Right lobe of liver (tissue), 4 donors: Measurements from ENCODE around the gene PCDHAC1.

Experiments
- POLR2A ChIP-seq: fragments of 450-650 bp; IDR thresholded peaks from one replicate; pipeline ENCODE4 v1.6.1; 2017; ENCODE audit warnings: antibody characterized with exemption, mild to moderate bottlenecking
- TF ChIP-seq, protein P1 (sequence below), 4 donors: fragments of 200-600 bp in 3 of 4; fragments of 450-650 bp in 1 of 4; IDR thresholded peaks; one replicate each; pipeline versions ENCODE4 v1.5.1 to v1.8.0; 2016 to 2022; ENCODE audit warnings: antibody characterized with exemption in 4 of 4, mild to moderate bottlenecking in 2 of 4
- donor health status: DM: no; HTN: no; CAD: no.
- donor health status: DM: no; HTN: no; CAD: no.
- donor health status: DM: no; HTN: yes; CAD: no.

DNA sequence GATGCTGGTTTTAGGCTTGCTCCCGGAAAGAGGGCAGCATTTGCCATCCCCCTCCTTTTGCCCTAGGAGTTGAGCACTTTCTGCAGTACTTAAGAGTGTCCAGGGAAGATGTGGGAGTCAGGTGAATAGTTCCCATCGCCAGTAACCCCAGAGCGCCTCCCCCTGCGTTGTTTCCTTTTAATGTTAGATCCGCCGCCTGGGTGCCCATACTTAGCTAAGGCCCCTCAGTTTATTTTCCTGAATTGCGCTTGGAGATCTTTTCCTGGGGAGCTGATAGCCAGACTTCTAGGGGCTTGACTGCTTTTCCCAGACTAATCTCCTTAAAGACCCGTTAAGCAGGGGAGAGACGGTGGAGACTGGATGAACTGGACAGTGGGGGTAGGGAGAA is 39.8 kb downstream of the PCDHAC1 start:
- TF ChIP-seq, protein P1, sequence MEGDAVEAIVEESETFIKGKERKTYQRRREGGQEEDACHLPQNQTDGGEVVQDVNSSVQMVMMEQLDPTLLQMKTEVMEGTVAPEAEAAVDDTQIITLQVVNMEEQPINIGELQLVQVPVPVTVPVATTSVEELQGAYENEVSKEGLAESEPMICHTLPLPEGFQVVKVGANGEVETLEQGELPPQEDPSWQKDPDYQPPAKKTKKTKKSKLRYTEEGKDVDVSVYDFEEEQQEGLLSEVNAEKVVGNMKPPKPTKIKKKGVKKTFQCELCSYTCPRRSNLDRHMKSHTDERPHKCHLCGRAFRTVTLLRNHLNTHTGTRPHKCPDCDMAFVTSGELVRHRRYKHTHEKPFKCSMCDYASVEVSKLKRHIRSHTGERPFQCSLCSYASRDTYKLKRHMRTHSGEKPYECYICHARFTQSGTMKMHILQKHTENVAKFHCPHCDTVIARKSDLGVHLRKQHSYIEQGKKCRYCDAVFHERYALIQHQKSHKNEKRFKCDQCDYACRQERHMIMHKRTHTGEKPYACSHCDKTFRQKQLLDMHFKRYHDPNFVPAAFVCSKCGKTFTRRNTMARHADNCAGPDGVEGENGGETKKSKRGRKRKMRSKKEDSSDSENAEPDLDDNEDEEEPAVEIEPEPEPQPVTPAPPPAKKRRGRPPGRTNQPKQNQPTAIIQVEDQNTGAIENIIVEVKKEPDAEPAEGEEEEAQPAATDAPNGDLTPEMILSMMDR (IDR thresholded peaks at IDR 0.05), result no peak
- no peak for TF ChIP-seq POLR2A
